ENCODE data around the gene CHPF.

DNA sequence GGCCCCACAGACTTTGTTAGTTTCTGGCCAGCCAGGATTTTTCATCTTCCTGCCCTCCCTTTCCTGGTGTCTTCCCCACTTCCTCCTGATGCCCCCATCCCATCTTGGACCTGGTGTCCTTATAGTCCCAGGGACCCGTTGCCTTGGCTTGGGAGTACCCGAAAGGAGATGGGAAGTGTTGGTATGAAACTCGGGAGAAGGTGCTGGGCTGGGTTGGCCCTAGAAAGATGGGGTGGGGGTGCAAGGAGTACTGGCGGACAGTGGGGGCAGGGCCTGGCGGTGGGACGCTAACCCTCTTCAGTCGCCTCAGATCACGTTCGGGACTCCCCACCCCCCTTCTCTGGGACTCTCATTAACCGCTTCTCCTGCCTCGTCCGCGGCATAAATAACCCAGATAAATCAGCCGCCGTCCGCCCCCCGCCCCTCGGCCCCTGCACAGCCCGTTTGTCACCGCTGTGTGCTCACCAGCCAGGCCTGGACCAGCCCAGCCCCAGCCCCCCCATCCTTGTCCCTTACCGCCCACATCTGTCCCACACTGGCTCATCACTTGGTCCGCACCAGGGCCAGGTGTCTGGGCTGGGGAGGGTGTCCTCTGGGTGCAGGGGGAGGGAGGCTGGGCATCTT, 33.0 kb downstream of the CHPF start:
- no peak for TF ChIP-seq POLR2A (IDR thresholded peaks at IDR 0.05; ENCODE audit: low read depth, low read length)
- no peak for TF ChIP-seq TAF1 (IDR thresholded peaks at IDR 0.05; ENCODE audit: borderline replicate concordance, low read depth, low read length)
